Thyroid gland (tissue), 4 donors: ENCODE data around the gene LGI4. TPM values are rescaled to one million over a fixed set of nuclear protein-coding genes. Genes with fewer than 3 reads are reported as not detected.
"Not testable (repeated sequence)": the region's sequence is repeated elsewhere in the genome, so short reads cannot be mapped to it uniquely, and the experiment has no call there.

Experiments used
- DNase-seq, 2 donors: peaks; one replicate each; pipeline ENCODE4 v3.0.0-alpha.2; 2019
- H3K27ac ChIP-seq, 3 donors: fragments of 200-600 bp; sonication (generic); 1 replicate in 2 of 3; 2 replicates in 1 of 3; pipeline ENCODE4 v1.5.1; 2016 to 2019; ENCODE audit warnings: mild to moderate bottlenecking in 1 of 3, moderate library complexity in 1 of 3
- H3K27me3 ChIP-seq: fragments of 200-600 bp; sonication (generic); one replicate; pipeline ENCODE4 v1.5.1; 2019
- H3K36me3 ChIP-seq, 2 donors: fragments of 200-600 bp; sonication (generic); one replicate each; pipeline ENCODE4 v1.5.1; 2016 to 2019
- H3K4me1 ChIP-seq, 2 donors: fragments of 200-600 bp; sonication (generic); one replicate each; pipeline ENCODE4 v1.5.1; 2017 to 2019
- H3K4me3 ChIP-seq, 3 donors: fragments of 200-600 bp; sonication (generic); replicated peaks in 1 of 3; 1 replicate in 2 of 3; 2 replicates in 1 of 3; pipeline ENCODE4 v1.5.1; 2016; ENCODE audit warnings: mild to moderate bottlenecking in 1 of 3
- H3K9me3 ChIP-seq: fragments of 200-600 bp; sonication (generic); one replicate; pipeline ENCODE4 v1.5.1; 2017
- POLR2A ChIP-seq, 2 donors: fragments of 450-650 bp; IDR thresholded peaks; one replicate each; pipeline ENCODE4 v1.6.1; 2017; ENCODE audit warnings: antibody characterized with exemption in 2 of 2, mild to moderate bottlenecking in 2 of 2, moderate library complexity in 1 of 2
- WGBS, 2 donors: methylation state at CpG; one replicate each; pipeline ENCODE4 v1.1.5; 2017; 5-methylcytosine and 5-hydroxymethylcytosine counted together
- intact Hi-C: fragments of 100-400 bp; cut with DNase I; formaldehyde crosslinking; loops from one replicate; pipeline ENCODE4 v1.15.1; 2023
- total RNA-seq, 4 donors: library from RNA; depleted of rRNA; stranded (reverse); fragments of >200 nt; gene quantifications; one replicate each; pipeline ENCODE4 v1.2.3, GENCODE V29; 2016
- TF ChIP-seq, protein P1 (sequence below), 6 experiments: fragments of 200-600 bp in 3 of 6; fragments of 450-650 bp in 3 of 6; sonication (generic) in 3 of 6; IDR thresholded peaks; one replicate each; pipeline ENCODE4 v1.5.1; 2016 to 2019; ENCODE audit warnings: antibody characterized with exemption in 6 of 6, mild to moderate bottlenecking in 2 of 6, inconsistent platforms in 1 of 6, moderate library complexity in 1 of 6

Gene LGI4
- total RNA-seq, 4 donors from 2014 or later: 3.2 to 10.9 (median 6.9) TPM

DNA sequence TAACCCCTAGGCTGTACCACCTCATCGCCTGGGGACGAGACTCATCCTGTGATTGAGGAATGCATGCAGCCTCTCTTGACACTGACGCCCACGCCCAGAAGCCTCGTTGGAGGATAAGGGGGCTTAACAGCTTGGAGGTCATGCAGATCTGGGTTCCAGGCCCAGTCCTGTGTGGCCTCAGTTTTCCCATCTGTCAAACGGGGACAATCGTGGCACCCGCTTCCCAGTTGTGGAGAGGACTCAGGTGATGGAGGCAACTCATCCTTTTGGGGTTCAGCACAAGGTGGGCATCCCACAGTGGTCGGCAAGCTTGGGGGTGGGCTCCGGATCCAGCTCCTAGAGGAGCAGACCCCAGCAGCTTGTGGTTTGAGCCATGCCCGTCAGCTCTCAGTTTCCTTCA, 1.4 kb upstream of the LGI4 start:
- WGBS, 2 donors: 75 to 89% methylated on average over 8 to 11 of the region's 11 CpGs
- Histone ChIP-seq H3K27me3 (no peaks in the 10 kb centered on the region), H3K27ac (no peak overlapping the region), H3K9me3 (no peaks in the 10 kb centered on the region), H3K36me3 (no peaks in the 10 kb centered on the region), H3K4me1 (peaks cover 0 to 4% of the 10 kb centered on the region in 2 donors), H3K4me3 (no peak overlapping the region)
- intact Hi-C loops: no loop called here
- no peak for TF ChIP-seq POLR2A (IDR thresholded peaks at IDR 0.05)
- DNase-seq: no peak

DNA sequence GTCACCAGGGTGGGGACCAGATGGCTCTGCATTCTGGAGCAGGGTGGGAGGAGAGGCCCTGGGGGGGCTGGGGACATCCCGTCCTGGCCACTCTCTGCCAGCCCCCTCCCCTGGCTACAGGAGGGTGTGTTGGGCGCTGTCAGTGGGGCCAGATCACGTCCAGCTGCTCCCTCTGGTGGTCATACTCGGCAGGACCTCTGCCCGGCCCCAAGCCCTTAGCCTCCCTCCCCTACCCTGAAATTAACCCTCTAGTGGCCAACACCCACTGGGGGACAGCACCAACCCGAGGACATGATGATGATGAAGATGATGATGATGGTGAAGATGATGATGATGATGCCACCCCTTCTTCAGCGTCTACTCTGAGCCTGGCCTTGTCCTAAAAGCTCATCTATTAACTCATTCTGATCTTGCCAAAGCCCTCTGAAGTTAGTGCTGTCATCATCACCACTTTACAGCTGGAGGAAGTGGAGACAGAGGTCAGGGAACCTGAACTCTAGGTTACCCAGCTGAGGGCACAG, 590 bp upstream of the LGI4 start:
- H3K4me3 ChIP-seq: no peak overlapping the region
- intact Hi-C loops: no loop called here
- TF ChIP-seq POLR2A (IDR thresholded peaks at IDR 0.05): no peak
- TF ChIP-seq, protein P1, sequence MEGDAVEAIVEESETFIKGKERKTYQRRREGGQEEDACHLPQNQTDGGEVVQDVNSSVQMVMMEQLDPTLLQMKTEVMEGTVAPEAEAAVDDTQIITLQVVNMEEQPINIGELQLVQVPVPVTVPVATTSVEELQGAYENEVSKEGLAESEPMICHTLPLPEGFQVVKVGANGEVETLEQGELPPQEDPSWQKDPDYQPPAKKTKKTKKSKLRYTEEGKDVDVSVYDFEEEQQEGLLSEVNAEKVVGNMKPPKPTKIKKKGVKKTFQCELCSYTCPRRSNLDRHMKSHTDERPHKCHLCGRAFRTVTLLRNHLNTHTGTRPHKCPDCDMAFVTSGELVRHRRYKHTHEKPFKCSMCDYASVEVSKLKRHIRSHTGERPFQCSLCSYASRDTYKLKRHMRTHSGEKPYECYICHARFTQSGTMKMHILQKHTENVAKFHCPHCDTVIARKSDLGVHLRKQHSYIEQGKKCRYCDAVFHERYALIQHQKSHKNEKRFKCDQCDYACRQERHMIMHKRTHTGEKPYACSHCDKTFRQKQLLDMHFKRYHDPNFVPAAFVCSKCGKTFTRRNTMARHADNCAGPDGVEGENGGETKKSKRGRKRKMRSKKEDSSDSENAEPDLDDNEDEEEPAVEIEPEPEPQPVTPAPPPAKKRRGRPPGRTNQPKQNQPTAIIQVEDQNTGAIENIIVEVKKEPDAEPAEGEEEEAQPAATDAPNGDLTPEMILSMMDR (IDR thresholded peaks at IDR 0.05): peak; percentile 42 to 79 (median 68)
- peaks cover 0 to 4% of the 10 kb centered on the region in 2 donors for H3K4me1 ChIP-seq
- no peaks in the 10 kb centered on the region for H3K36me3 ChIP-seq
- H3K27me3 ChIP-seq: no peaks in the 10 kb centered on the region
- H3K27ac ChIP-seq: peak overlapping the region in 1 of 3 donors; percentile 19
- 0% methylated on average over 2 to 3 of the region's 7 CpGs for WGBS, 2 donors
- peak; percentile 43 to 49 for DNase-seq
- no peaks in the 10 kb centered on the region for H3K9me3 ChIP-seq

DNA sequence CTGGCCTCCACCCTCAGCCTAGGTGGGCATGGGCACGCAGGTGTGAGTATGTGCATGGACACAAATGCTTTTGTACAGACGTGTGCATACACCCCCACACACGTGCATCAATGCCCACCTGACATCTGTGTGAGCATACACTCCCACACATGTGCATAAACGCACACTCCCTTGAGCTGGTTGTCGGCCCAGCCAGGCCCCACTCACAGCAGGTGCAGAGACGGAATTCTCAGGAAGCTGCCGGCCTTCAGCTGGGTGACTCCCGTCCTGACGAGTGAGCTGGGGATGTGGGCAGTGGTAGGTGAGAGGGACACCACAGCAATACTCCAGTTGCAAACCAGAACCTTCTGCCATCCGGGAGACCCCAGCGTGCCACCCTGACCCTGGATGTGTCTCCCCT, 1.0 kb downstream of the LGI4 start:
- Histone ChIP-seq H3K4me1 (peaks cover 0 to 4% of the 10 kb centered on the region in 2 donors), H3K27ac (no peak overlapping the region), H3K4me3 (no peak overlapping the region), H3K36me3 (no peaks in the 10 kb centered on the region), H3K9me3 (no peaks in the 10 kb centered on the region), H3K27me3 (no peaks in the 10 kb centered on the region)
- intact Hi-C loops: no loop called here
- no peak for TF ChIP-seq POLR2A (IDR thresholded peaks at IDR 0.05)
- TF ChIP-seq, protein P1 (IDR thresholded peaks at IDR 0.05): no peak
- WGBS, 2 donors: 66 to 69% methylated on average over 10 to 11 of the region's 11 CpGs
- DNase-seq: no peak

DNA sequence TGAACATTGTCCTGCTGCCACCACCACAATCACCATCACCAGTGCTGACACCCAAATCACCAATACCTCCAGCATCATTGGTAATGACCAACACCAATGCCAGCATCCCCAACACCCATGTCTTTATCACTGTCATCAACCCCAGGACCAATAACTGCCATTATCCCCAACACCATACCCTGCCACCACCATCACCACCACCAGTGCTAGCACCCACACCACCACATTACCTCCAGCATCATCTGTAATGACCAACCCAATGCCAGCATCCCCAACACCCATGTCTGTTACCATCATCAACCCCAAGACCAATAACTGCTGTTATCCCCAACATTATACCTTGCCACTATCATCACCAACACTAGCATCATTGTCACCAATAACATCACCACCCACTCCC, 2.6 kb downstream of the LGI4 start:
- no peaks in the 10 kb centered on the region for H3K36me3 ChIP-seq
- no peak overlapping the region for H3K27ac ChIP-seq
- H3K4me3 ChIP-seq: no peak overlapping the region

DNA sequence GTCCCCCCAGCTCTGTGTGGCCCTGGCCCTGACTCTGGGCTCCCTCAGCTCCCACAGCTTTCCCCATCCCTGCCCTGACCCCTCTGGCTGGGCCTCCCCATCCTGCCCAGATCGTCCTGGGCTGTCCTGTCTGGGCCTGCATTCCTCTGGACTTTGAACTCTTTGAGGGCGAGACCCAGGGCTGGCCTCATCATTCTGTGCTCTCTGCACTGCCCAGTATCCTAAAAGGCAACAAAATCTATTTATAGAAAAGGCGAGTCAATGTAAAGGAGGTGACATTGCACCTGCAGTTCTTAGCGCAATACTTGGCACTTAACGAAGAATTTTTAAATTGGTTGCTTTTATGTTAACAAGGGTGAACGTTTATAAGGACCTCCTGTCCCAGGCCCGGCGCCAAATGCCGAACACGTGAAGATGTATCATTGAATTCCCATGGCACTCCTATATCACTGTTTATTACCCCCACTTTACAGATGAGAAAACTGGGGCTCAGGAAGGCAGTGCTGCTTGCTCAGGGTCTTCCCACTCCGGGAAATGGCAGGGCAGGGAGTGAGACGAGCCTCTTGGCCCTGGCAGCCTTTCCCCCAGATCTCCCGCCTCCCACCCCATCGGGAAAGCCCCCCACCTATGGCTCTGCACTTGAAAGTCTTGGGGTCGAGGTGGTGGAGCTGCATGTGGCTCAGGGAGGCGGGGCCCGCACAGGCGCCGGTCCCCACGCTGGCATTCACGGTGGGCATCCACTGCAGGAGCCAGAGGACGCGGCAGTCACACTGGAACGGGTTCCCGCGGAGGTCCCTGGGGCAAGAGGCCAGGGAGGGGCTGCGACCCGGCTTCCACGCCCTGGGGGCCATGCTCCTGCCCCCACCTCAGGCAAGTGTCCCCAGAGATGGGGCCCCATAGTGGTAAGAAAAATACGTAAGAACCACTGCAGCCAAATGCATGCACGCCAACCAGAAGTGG, 3.8 kb downstream of the LGI4 start:
- Histone ChIP-seq H3K9me3 (no peaks in the 10 kb centered on the region), H3K4me1 (peaks cover 0 to 4% of the 10 kb centered on the region in 2 donors), H3K27me3 (no peaks in the 10 kb centered on the region), H3K27ac (no peak overlapping the region), H3K4me3 (no peak overlapping the region), H3K36me3 (no peaks in the 10 kb centered on the region)
- TF ChIP-seq, protein P1 (IDR thresholded peaks at IDR 0.05): no peak
- TF ChIP-seq POLR2A (IDR thresholded peaks at IDR 0.05): no peak
- intact Hi-C loops: no loop called here
- WGBS, 2 donors: 84 to 87% methylated on average over 21 to 25 of the region's 31 CpGs
- no peak for DNase-seq

More for the DNA sequence above, 2.6 kb downstream of the LGI4 start:
- intact Hi-C loops: no loop called here
- no peak for DNase-seq
- no peak for TF ChIP-seq POLR2A (IDR thresholded peaks at IDR 0.05)
- TF ChIP-seq, protein P1 (IDR thresholded peaks at IDR 0.05): no peak
- Histone ChIP-seq H3K9me3 (no peaks in the 10 kb centered on the region), H3K4me1 (no peaks in the 10 kb centered on the region), H3K27me3 (no peaks in the 10 kb centered on the region)

DNA sequence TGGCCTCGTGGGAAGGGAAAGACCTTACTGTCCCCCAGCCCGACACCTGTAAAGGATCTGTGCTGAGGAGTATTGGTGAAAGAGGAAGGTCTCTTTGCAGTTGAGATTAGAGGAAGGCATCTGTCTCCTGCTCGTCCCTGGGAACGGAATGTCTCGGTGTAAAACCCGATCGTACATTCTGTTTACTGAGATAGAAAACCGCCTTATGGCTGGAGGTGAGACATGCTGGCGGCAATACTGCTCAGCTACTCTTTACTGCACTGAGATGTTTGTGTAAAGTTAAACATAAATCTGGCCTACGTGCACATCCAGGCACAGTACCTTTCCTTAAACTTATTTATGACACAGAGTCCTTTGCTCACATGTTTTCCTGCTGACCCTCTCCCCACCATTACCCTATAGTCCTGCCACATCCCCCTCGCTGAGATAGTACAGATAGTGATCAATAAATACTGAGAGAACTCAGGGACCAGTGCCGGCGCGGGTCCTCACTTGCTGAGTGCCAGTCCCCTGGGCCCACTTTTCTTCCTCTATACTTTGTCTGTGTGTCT, 5.1 kb downstream of the LGI4 start:
- WGBS, 2 donors: 62 to 66% methylated on average over 14 of the region's 14 CpGs
- intact Hi-C loops: not testable (repeated sequence)

More for the DNA sequence above, 5.1 kb downstream of the LGI4 start:
- not testable (repeated sequence) for DNase-seq, H3K27me3 ChIP-seq, H3K27ac ChIP-seq, H3K4me3 ChIP-seq, H3K4me1 ChIP-seq, H3K36me3 ChIP-seq, H3K9me3 ChIP-seq
